T follicular helper cell (primary cell): Measurements from ENCODE around the gene SUSD1.
"Not testable (repeated sequence)": the region's sequence is repeated elsewhere in the genome, so short reads cannot be mapped to it uniquely, and the experiment has no call there.

ENCODE experiments used
- DNase-seq: peaks from one replicate; pipeline ENCODE4 v3.0.0-alpha.2; 2020; ENCODE audit warnings: low read depth

SUSD1 gene

GRCh38 chr9:112173489-112174221, 1.4 kb downstream of the SUSD1 start:
- DNase-seq, result no peak

GRCh38 chr9:112170968-112171367, 4.1 kb downstream of the SUSD1 start:
- DNase-seq, result no peak

- DNase-seq, result no peak
Observed at GRCh38 chr9:112170235-112170634, 4.9 kb downstream of the SUSD1 start.

- no peak for DNase-seq
Observed at GRCh38 chr9:112169368-112169767, 5.7 kb downstream of the SUSD1 start.

GRCh38 chr9:112168197-112168596, 6.9 kb downstream of the SUSD1 start:
- DNase-seq, result no peak

- no peak for DNase-seq
Observed at GRCh38 chr9:112166176-112167140, 8.6 kb downstream of the SUSD1 start.

GRCh38 chr9:112162621-112163413, 12.3 kb downstream of the SUSD1 start:
- no peak for DNase-seq

- no peak for DNase-seq
Observed at GRCh38 chr9:112159781-112160180, 15.3 kb downstream of the SUSD1 start.

- DNase-seq, result no peak
Observed at GRCh38 chr9:112158656-112159367, 16.3 kb downstream of the SUSD1 start.

GRCh38 chr9:112157961-112158360, 17.1 kb downstream of the SUSD1 start:
- no peak for DNase-seq

GRCh38 chr9:112157087-112157486, 18.0 kb downstream of the SUSD1 start:
- no peak for DNase-seq

- no peak for DNase-seq
Observed at GRCh38 chr9:112149211-112149610, 25.9 kb downstream of the SUSD1 start.

- no peak for DNase-seq
Observed at GRCh38 chr9:112145886-112146285, 29.2 kb downstream of the SUSD1 start.

- DNase-seq, result no peak
Observed at GRCh38 chr9:112144807-112145206, 30.3 kb downstream of the SUSD1 start.

GRCh38 chr9:112142420-112142819, 32.7 kb downstream of the SUSD1 start:
- no peak for DNase-seq

- no peak for DNase-seq
Observed at GRCh38 chr9:112140936-112141335, 34.2 kb downstream of the SUSD1 start.

- no peak for DNase-seq
Observed at GRCh38 chr9:112137066-112137465, 38.0 kb downstream of the SUSD1 start.

GRCh38 chr9:112135706-112136105, 39.4 kb downstream of the SUSD1 start:
- DNase-seq, result no peak

GRCh38 chr9:112133806-112134205, 41.3 kb downstream of the SUSD1 start:
- not testable (repeated sequence) for DNase-seq

GRCh38 chr9:112132356-112132755, 42.7 kb downstream of the SUSD1 start:
- no peak for DNase-seq

GRCh38 chr9:112130997-112131396, 44.1 kb downstream of the SUSD1 start:
- DNase-seq, result no peak

GRCh38 chr9:112130347-112130746, 44.8 kb downstream of the SUSD1 start:
- no peak for DNase-seq
